HG02588 (cell line): ENCODE results near the gene BRME1.
A peak's percentile ranks its signal among the peaks of the same experiment; 100 is the strongest.

Source experiments
- ATAC-seq: cut with Tn5 transposase; IDR thresholded peaks from one replicate; pipeline ENCODE4 v1.9.1; 2021; ENCODE audit warnings: mild to moderate bottlenecking, moderate library complexity; ENCODE audit not compliant: unreplicated experiment

The BRME1 gene

GRCh38 chr19:13847407-13848339 lies 58.2 kb downstream of the BRME1 start:
- ATAC-seq = no peak

GRCh38 chr19:13846557-13847406 lies 59.1 kb downstream of the BRME1 start:
- peak; percentile 43 for ATAC-seq

- no peak for ATAC-seq
These were observed 61.7 kb downstream of the BRME1 start for GRCh38 chr19:13844130-13844631.

- ATAC-seq = no peak
These were observed 62.6 kb downstream of the BRME1 start for GRCh38 chr19:13843104-13843921.

GRCh38 chr19:13842291-13843103 lies 63.4 kb downstream of the BRME1 start:
- ATAC-seq = no peak

GRCh38 chr19:13841962-13842290 lies 64.0 kb downstream of the BRME1 start:
- ATAC-seq = no peak

GRCh38 chr19:13841086-13841961 lies 64.6 kb downstream of the BRME1 start:
- ATAC-seq = no peak

GRCh38 chr19:13840305-13841085 lies 65.4 kb downstream of the BRME1 start:
- ATAC-seq = no peak

- ATAC-seq = no peak
These were observed 66.0 kb downstream of the BRME1 start for GRCh38 chr19:13839938-13840304.

- peak; percentile 35 for ATAC-seq
These were observed 66.6 kb downstream of the BRME1 start for GRCh38 chr19:13839130-13839937.

GRCh38 chr19:13838435-13839129 lies 67.3 kb downstream of the BRME1 start:
- no peak for ATAC-seq

- no peak for ATAC-seq
These were observed 69.9 kb downstream of the BRME1 start for GRCh38 chr19:13835791-13836723.

GRCh38 chr19:13834244-13835069 lies 71.5 kb downstream of the BRME1 start:
- ATAC-seq = no peak

GRCh38 chr19:13833330-13834243 lies 72.3 kb downstream of the BRME1 start:
- peak; percentile 68 for ATAC-seq
